GM19239 (cell line): Measurements from ENCODE around the gene PIGS.
"Not testable (repeated sequence)": the region's sequence is repeated elsewhere in the genome, so short reads cannot be mapped to it uniquely, and the experiment has no call there.

Experiments used
- DNase-seq: peaks from one replicate; pipeline ENCODE4 v3.0.0; 2011; ENCODE audit warnings: low spot score; ENCODE audit not compliant: insufficient read length
- FAIRE-seq: peaks from 2 replicates; lab custom pipeline; 2011; peaks lifted over from hg19 to GRCh38; lab: Jason Lieb, UNC

The PIGS gene

DNA sequence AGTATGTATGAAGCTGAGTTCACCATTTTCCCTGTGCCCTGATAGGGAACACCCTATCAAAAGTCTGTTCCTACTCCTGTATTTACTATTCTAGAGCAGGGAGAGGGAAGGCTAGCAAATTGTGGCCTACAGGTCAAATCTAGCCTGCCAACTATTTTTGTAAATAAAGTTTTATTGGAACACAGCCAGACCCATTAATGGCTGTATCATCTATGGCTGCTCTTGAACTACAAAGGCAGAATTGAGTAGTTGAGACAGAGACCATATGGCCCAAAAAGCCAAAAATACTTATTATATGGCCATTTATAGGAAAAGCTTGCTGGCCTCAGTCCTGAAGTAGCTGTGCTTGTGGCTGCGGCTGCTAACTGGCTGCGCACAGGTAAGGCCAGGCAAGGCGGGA is 9.6 kb upstream of the PIGS start:
- no peak for FAIRE-seq

DNA sequence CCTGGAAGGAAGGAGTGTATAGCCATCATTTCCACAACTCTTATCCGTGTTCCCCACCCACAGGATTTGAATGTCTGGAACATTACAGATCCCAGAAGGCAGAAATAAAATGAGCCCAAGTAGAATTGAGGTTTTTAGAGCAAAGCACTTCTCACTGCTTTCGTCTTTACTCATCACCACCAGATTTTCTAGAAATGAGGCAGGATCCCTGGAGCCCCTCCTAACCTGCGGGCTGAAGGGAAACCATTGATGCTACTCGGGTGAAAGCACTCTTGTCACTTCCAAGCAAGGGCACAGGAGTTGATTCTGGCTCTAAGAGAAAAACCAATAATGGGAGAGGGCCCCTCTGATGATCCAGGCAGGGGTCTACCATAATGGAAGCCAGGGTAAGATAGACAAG is 8.2 kb upstream of the PIGS start:
- DNase-seq = no peak
- no peak for FAIRE-seq

More for the DNA sequence above, 9.6 kb upstream of the PIGS start:
- DNase-seq = no peak

DNA sequence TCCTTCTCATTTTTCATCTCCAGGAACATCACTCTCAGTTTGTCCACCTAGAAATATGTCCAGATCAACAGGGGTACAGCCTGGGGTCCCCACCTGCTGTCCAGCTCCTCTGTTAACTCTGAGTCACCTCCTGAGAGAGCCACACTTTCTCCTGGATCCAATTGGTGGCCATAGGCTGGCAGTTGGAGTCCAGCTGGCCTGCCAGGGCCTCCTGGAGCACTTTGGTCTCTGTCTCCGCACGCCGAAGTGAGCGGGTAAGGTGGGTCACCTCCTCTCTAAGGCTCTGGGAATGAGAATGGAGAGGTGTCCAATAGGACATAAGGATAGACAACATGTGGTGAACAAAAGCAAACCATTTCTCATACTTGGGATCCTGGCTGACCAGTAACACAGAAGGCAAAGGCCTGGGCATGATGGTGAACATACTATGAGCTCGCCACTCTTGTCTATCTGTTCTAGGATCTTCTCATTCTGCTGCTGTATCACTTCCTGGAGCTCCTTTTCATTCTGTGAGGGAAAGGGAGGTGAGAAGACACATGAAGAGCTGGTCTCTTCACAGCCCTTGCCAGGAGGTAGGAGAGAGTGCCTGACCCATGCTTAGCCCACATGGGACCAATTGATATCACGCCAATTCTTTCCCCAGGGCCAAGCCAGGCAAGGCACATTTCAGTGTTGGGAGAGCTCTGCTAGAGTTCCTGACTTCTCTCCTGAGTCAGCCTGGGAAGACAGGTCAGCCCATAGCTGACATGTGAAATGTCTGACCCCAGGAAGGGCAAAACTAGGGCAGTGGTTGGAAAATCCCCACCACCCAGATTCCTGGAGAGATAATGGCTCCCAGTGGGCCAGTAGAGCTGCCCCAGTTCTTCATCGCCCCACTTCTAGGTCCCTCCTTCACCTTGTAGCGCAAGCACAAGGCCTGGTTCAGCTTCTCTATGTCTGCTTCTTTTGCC is 7.2 kb upstream of the PIGS start:
- FAIRE-seq (no peak), DNase-seq (no peak)

DNA sequence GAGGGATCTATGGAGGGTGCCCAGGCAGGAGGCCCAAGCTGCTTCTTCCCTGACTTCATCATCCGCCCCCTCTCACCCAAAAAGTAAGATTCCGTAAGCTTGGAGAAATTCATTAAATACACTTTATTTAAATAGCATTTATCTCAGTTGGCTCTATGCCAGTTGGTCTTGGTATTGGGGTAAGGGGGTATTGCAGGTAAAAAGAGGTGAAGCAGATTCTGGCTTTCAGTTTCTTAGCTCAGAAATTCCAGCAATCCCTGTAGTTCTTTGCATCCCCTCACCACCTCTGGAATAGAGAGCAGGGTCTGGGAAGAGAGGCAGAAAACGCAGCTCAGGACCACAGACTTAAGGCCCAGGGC is 6.1 kb upstream of the PIGS start:
- DNase-seq (no peak), FAIRE-seq (no peak)

DNA sequence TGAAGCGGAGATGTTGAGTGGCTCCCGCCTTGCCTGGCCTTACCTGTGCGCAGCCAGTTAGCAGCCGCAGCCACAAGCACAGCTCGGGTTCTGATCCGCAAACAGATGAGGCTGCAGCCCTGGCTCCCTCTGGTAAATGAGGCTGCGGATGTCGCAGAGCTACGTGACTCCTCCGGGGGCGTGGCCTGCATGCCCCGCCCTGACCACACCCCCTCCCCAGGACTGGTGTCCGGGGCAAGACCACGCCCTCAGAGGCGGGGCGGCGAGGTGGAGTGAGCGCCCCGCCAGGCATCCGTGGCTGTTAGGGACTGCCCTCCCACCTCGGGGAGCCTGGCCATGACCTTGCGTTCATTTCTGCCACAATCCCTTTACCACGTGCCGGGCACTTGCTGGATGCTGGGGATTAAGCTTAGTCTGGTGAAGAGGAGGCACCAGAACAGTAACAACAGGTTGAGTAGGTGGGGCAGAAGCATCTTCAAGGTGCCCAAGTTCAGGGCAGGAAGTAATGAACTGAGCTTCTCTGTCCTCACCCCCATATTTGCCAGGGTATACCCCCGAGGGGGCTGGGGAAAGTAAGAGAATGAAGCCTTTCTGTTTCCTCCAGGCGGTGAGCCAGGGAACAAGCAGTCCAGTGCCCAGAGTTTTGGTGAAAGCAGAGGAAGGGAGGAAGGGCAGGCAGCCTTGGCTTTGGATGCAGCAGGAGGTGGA is 5.6 kb upstream of the PIGS start, which contains the start of gene ALDOC:
Gene ALDOC (minus strand): TSS at position 138 of the 708 bp plus-strand sequence. CDS start 1,363 bp downstream, outside the sequence.
- peak; percentile 90 for DNase-seq
- FAIRE-seq = peak; percentile 82

DNA sequence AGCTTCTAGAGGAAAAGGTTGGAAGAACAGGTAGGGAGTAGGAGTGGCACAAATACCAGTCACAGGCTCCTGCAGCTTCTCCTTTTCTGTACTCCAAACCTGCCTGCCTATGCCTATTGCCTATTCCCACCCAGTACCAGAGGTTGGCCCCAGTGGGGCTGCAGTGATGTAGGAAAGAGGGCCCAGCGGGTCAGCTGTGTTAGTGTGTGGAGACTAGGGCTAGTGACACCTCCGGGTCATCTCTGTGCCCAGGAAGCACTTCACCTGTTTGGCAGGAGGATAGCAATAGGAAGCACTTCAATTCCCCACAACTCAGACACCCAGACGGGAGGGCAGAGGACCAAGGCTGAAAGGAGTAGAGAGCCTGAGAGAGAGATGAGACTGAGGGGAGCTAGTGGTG is 4.7 kb upstream of the PIGS start:
- DNase-seq = not testable (repeated sequence)
- FAIRE-seq = peak; percentile 8

DNA sequence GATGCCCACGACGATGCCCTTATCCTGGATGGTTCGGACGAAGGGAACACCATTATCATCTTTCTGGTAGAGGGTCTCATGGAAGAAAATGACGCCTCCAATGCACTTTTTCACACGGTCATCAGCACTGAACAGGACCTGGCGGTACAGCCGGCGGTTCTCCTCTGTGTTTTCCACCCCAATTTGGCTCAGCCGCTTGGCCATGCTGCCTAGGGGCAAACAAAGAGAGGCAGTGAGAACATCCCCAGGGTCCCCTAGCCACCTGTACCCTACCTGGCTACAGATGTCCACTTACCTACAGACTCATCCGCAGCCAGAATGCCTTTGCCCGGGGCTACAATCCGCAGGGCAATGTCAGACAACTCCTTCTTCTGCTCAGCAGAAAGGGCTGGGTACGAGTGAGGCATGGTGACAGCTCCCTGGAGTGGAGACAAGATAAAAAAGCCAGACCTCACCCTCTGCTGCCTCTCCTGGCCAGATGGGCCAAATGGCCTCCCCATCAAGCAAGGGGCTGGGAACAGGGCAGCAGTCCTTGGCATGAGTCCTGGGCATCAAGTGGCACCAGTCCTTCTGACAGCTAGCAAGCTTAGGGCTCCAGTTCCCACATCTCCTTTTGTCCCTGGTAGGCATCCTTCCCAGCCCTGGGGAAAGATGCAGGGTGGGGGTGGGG is 3.9 kb upstream of the PIGS start:
- FAIRE-seq (no peak), DNase-seq (no peak)

DNA sequence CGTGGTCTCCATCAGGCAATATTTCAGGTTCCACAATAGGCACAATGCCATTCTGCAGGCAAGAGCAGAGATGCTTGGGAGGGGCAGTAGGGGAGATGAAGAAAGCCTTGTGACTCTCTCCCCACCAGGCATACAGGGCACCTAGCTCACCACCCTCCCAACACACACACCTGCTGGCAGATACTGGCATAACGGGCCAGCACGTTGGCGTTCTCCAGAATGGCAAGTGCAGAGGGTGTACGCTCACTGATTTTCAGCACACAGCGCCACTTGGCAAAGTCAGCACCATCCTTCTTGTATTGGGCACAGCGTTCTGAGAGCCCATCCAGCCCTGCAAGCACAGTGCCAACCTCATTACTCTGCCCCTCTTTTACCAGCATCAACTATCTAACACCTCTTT is 3.2 kb upstream of the PIGS start:
- DNase-seq (no peak), FAIRE-seq (no peak)

DNA sequence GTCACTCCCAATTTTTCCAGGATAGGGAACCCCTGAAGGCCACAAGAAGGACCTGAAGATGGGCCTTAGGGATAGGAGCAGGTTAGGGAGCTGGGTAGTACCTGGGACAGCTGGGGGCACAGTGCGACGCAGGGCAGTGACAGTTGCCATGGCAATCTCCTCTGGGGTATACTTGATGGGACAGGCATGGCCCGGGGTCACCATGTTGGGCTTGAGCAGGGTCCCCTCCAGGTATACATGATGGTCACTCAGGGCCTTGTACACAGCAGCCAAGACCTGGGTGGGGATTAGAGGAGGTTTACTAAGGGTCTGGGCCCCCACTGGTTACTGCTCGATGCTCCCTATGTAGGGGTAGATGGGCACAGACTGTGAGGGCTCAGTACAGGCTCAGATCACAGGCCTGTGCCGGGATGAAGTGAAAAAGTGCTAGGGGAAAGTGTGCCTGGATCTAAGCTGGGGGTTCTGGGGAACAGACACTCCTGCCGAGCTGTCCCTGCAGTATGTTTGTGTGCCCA is 2.7 kb upstream of the PIGS start:
- DNase-seq (no peak), FAIRE-seq (no peak)

DNA sequence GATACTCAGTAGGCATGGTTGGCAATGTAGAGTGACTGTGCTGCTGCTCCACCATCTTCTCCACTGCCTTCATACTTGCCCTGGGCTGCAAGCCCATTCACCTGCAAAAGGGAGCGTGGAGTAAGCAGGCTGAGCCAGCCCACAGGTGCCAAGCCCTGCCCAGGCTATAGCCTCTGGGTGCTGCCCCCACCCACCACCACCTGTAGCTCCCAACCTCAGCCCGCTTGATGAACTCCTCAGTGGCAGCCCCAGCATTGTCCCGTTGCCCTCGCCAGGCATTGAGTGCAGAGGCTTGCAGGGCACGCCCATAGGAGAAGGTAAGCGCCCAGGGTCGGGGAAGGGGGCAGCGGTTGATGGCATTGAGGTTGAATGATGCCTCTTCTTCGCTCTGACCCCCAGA is 2.2 kb upstream of the PIGS start:
- FAIRE-seq = no peak
- no peak for DNase-seq

DNA sequence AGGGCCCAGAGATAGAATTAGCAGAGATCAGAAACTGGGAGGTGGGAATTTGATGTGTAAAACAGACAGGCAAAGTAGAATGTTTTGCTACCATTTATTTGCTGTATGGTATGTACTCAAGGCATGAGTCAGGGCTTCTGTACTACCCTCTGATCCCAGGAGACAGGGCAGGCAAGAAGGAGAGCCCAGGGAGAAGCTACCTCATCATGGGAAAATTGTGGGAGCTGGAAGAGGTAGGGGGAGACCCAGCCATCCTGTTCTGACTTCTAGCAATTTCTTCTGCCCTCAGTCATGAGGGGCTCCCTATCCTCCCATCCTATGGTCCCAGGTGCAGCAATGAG is 1.7 kb upstream of the PIGS start:
- DNase-seq (no peak), FAIRE-seq (no peak)

DNA sequence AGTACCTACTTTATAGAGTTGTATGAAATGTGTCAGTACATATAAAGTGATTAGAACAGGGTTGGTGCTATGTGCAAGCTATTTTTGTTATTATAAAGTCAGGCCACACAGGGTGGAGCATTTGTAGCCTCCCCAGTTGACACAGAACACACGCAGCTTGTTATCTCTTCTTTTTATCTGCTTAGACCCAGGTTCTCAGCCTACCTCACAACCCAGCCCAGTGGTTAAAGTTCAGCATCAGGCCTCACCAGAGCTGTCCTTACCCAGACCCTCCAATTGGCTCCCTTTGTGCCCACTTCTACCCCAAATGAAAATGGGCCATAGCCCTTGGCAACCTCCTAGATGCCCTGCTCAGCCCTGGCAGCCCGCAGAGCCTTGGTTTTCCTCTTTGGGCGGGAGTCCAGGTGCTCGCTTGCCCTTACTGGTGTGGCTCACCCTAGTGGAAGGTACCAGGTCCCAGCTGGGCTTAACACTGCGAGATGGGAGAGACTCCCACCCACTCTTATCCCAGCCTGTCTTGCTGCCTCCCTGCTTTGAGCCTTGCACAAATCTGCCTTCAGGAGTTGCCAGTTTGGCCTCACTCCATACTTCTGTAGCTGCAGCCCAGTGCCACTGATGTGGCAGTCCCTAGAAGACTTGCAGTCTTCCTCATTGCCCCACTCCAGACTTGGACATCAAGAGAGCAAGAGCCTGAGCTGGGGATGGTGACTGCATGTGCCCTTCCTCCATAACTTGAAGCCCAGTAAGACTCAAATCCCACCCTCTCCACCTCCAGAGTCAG is 1.1 kb upstream of the PIGS start:
- no peak for DNase-seq
- FAIRE-seq = no peak

DNA sequence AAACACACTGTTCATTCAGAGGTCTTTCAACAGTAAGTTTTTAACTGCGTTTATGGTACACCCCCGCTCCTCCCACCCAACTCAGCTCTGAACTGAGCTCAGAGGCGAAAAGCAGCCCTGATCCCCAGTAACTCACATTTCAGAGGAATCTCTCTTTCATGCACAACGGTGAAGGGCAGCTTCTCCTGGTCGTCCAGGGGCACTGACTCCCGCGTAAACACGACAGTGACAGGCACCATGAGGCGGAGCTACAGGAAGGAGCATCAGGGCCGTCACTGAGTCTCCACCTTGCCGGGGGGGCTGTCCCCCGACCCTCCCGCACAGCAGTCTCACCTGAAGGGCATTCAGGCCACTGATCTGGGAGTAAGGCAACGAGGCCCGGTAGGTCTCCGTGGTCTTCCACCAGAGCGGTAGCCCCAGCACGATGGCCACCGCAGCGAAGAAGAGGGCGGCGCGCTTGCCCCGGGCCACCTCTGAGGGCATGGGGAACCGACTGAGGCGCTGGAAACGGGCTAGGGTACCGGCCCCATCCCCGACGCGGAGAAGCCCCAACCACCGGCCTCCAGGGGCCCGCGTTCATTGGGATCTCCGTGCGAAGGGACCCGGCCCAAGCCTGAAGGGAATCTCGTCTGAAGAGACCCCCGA is 486 bp downstream of the PIGS start:
- DNase-seq = no peak
- FAIRE-seq = peak; percentile 68

DNA sequence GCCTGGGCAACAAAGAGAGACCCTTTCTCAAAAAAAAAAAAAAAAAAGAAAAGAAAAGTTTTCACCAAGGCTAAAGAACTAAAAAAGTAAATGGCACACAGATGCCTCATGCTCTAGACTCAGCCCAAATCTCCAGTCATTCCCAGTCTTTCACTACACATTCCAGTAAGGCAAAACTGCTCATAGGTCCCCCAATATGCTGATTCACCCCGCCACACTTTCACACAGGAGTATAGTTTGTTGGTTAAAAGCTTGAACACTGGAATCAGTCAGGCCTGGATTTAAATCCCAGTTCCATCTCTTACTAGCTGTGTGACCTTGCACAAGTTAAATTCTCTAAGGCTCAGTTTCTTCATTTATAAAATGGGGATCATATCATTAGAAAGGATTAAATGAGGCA is 1.9 kb downstream of the PIGS start:
- no peak for DNase-seq
- no peak for FAIRE-seq

DNA sequence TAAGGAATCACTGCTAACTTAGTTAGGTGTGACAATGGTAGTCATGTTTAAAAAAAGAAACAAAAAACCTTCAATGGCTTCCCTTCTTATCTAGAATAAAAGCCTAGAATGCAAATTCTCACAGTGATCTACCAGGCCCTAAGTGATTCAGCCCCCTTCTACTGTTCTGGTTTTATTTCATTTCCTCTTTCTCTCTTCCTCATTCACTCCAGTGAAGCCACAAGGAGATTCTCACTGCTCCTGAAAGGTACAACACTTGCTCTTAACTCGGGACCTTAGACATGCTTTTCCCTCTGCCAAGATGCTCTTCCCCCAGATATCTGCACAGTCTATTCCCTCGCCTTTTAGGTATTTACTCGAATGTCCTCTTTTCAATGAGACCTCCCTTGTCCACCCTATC is 3.7 kb downstream of the PIGS start:
- DNase-seq (no peak), FAIRE-seq (peak; percentile 84)

DNA sequence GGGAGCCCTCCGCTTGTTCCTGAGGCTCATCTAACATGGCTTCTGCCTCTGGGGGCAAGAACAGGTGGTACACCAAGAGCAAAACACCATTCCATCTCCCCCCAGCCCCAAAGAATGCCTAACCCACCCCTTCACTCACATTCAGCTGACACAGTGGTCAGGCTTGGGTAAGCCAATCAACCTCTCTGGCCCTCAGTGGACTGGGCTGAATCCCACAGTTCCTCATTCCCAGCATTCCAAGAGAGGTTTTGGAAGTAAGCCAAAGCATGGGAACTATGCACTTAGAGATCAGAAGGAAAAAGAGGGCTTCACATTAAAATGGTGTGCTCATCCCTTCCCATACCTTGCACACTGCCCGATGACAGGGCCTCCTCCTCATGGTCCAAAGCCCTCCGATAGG is 7.8 kb downstream of the PIGS start:
- DNase-seq = no peak

DNA sequence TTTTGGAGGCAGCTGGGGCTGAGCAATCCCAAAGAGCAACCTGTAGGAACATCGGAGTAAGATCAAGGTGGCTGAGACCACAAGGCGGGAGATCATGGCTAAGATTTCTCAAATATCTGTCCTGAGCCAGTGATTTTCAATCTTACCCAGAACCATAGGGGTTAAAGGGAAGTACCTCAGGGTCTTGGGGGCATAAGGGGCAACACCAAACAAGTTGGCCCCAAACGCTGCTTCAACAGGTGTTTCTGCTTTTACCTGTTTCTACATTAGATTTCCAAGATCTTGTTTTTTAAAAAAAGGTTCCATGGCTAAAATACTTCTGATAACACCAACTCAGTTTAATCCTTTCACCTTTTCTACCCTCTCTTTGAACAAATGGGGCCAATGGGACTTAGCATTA is 16.3 kb downstream of the PIGS start:
- FAIRE-seq = no peak
- DNase-seq = no peak

More for the DNA sequence above, 7.8 kb downstream of the PIGS start:
- no peak for FAIRE-seq

DNA sequence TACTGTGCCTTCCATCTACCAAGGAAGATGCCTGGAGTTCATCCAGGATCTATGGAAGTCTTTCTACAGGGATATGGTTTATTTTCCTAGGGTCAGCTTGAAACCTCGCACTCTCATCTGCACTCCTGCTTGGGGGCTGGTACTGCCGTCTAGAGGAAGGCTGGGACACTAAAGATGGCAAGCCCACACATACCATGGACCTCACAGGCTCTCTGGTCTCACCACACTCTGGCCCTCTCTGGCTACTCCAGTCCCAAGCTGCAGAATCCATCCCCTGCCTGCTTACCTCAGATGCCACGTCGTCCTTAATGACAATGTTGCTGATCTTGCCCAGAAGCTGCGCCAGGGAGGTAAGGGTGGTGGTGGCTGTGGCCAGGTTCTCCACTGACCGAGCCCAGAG is 16.8 kb downstream of the PIGS start:
- no peak for FAIRE-seq
- DNase-seq = no peak

DNA sequence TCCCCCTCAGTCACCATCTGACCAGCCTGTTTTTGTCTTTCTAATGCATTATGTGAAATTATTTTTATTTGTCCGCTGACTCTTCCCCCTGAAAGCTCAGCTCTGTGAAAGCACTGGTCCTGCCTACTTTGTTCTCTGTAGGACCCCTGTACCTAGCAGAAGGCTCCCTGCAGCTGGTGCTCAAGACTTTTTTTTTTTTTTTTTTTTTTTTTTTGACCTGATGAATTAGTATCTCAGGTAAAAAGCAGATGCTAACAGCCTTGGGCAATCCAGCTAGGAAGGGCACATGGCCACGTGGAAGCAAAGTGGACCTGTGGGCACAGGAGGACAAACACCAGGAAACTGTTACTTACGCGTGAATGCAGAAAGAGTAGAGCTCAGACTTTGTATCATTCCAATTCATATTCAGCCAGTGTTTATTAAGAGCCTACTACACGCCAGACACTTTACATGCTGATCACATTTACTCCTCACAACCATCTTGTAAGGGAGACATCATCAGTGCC is 18.3 kb downstream of the PIGS start:
- FAIRE-seq = no peak
- DNase-seq = no peak
